HCT116 (cell line): ENCODE results near the gene BMF. TPM values are rescaled to one million over a fixed set of nuclear protein-coding genes. Genes with fewer than 3 reads are reported as not detected.

ENCODE experiments used
- ATAC-seq: fragments of 200-7000 bp; cut with Tn5 transposase; 2 replicates; pipeline ENCODE4 v1.9.1; 2020; ENCODE audit warnings: mild to moderate bottlenecking, moderate library complexity
- BruUV-seq: library from RNA; stranded (reverse); fragments of 400-500 nt; replicated peaks from 2 replicates; lab custom pipeline; 2021; lab: Mats Ljungman, UMichigan
- CTCF ChIA-PET: fragments of 300-600 bp; sonication (Branson Sonifier 250); formaldehyde crosslinking; loops from one replicate; lab custom pipeline; 2021; ENCODE audit warnings: antibody characterized with exemption; lab: Charles Lee
- POLR2A ChIA-PET: fragments of 300-600, 350-600 bp; sonication (Branson Sonifier 250); formaldehyde crosslinking; loops from one replicate; lab custom pipeline; 2021; ENCODE audit warnings: antibody characterized with exemption; lab: Charles Lee
- RAD21 ChIA-PET, 2 experiments: fragments of 300-600 bp; sonication (Branson Sonifier 250); formaldehyde crosslinking; loops; one replicate each; lab custom pipeline; 2023; ENCODE audit warnings: low total read pairs in 2 of 2; ENCODE audit not compliant: uncharacterized antibody in 2 of 2, unreplicated experiment in 2 of 2, low non-redundant PET in 1 of 2; lab: Charles Lee
- DNase-seq: peaks from one replicate; pipeline ENCODE4 v3.0.0-alpha.2; 2010; ENCODE audit warnings: low read depth, low spot score
- H2AFZ ChIP-seq: fragments of 200-600 bp; shearing (Covaris generic), sonication (generic); 2 replicates; pipeline ENCODE4 v1.6.1; 2017; ENCODE audit warnings: low read depth, mixed run types, mixed read lengths, antibody characterized with exemption, low read length; ENCODE audit not compliant: poor library complexity, severe bottlenecking
- H3K27ac ChIP-seq: 2 replicates; pipeline ENCODE4 v1.5.1; 2012; ENCODE audit warnings: low read depth, low read length
- H3K27me3 ChIP-seq: fragments of 200-600 bp; sonication (generic); 2 replicates; pipeline ENCODE4 v1.6.1; 2016; ENCODE audit warnings: mixed run types, low read length, mixed read lengths; ENCODE audit not compliant: insufficient read depth
- H3K36me3 ChIP-seq, 2 experiments: fragments of 200-500 bp in 1 of 2; fragments of 200-600 bp in 1 of 2; sonication (Bioruptor generic) in 1 of 2; sonication (generic) in 1 of 2; 2 replicates each; pipeline versions ENCODE4 v1.5.1 to v1.6.1; 2014 to 2016; ENCODE audit warnings: low read length in 2 of 2, inconsistent platforms in 1 of 2, mixed read lengths in 1 of 2, mixed run types in 1 of 2; ENCODE audit not compliant: insufficient read depth in 2 of 2, control insufficient read depth in 1 of 2
- H3K4me1 ChIP-seq, 2 experiments: fragments of 200-600 bp in 1 of 2; sonication (generic) in 1 of 2; 2 replicates each; pipeline versions ENCODE4 v1.5.1 to v1.6.1; 2012 to 2017; ENCODE audit warnings: low read length in 2 of 2, inconsistent platforms in 1 of 2, mild to moderate bottlenecking in 1 of 2, mixed read lengths in 1 of 2, mixed run types in 1 of 2, moderate library complexity in 1 of 2; ENCODE audit not compliant: insufficient read depth in 2 of 2, control insufficient read depth in 1 of 2
- H3K4me2 ChIP-seq: fragments of 200-600 bp; sonication (generic); 2 replicates; pipeline ENCODE4 v1.6.1; 2017; ENCODE audit warnings: mixed run types, low read length, mixed read lengths
- H3K4me3 ChIP-seq, 2 experiments: fragments of 200-600 bp in 1 of 2; sonication (generic) in 1 of 2; replicated peaks in 1 of 2; 2 replicates each; pipeline ENCODE4 v1.5.1; 2011 to 2016; ENCODE audit warnings: low read length in 2 of 2, control low read depth in 1 of 2, low read depth in 1 of 2, mild to moderate bottlenecking in 1 of 2, mixed read lengths in 1 of 2, mixed run types in 1 of 2
- H3K79me2 ChIP-seq: fragments of 200-600 bp; sonication (generic); 2 replicates; pipeline ENCODE4 v1.6.1; 2017; ENCODE audit warnings: mild to moderate bottlenecking, mixed run types, low read length, moderate library complexity, mixed read lengths; ENCODE audit not compliant: insufficient read depth
- H3K9ac ChIP-seq: fragments of 200-600 bp; sonication (generic); 2 replicates; pipeline ENCODE4 v1.6.1; 2016; ENCODE audit warnings: low read length, mixed read lengths
- H3K9me2 ChIP-seq: fragments of 200-600 bp; sonication (generic), shearing (Covaris generic); 2 replicates; pipeline ENCODE4 v1.6.1; 2017; ENCODE audit warnings: mixed run types, mild to moderate bottlenecking, moderate library complexity; ENCODE audit not compliant: insufficient read depth
- H3K9me3 ChIP-seq, 2 experiments: fragments of 200-500 bp in 1 of 2; fragments of 200-600 bp in 1 of 2; sonication (Bioruptor generic) in 1 of 2; sonication (generic) in 1 of 2; 2 replicates each; pipeline ENCODE4 v1.6.1; 2014 to 2017; ENCODE audit warnings: low read length in 2 of 2, mixed read lengths in 2 of 2, inconsistent platforms in 1 of 2, low read depth in 1 of 2, mild to moderate bottlenecking in 1 of 2, mixed run types in 1 of 2, moderate library complexity in 1 of 2; ENCODE audit not compliant: control insufficient read depth in 1 of 2, insufficient read depth in 1 of 2
- H4K20me1 ChIP-seq: fragments of 200-600 bp; sonication (generic), shearing (Covaris generic); 2 replicates; pipeline ENCODE4 v1.6.1; 2017; ENCODE audit warnings: mixed run types, mild to moderate bottlenecking, moderate library complexity; ENCODE audit not compliant: insufficient read depth
- CBX3 ChIP-seq: IDR thresholded peaks from 2 replicates; pipeline ENCODE4 v1.6.1; 2012; ENCODE audit warnings: low read depth
- CEBPB ChIP-seq: IDR thresholded peaks from 2 replicates; pipeline ENCODE4 v1.6.1; 2012; ENCODE audit warnings: low read depth
- EGR1 ChIP-seq: IDR thresholded peaks from 2 replicates; pipeline ENCODE4 v1.6.1; 2012; ENCODE audit warnings: low read depth
- ELF1 ChIP-seq: IDR thresholded peaks from 2 replicates; pipeline ENCODE4 v1.6.1; 2012; ENCODE audit warnings: low read depth, borderline replicate concordance
- EZH2 ChIP-seq: fragments of 200-600 bp; sonication (generic); IDR thresholded peaks from 2 replicates; pipeline ENCODE4 v1.6.1; 2017; ENCODE audit warnings: antibody characterized with exemption, mixed run types
- EZH2phosphoT487 ChIP-seq: fragments of 200-600 bp; IDR thresholded peaks from 2 replicates; pipeline ENCODE4 v1.6.1; 2018; ENCODE audit warnings: antibody characterized with exemption, borderline replicate concordance
- JUND ChIP-seq: IDR thresholded peaks from 2 replicates; pipeline ENCODE4 v1.6.1; 2012
- POLR2AphosphoS5 ChIP-seq: IDR thresholded peaks from 2 replicates; pipeline ENCODE4 v1.6.1; 2011; ENCODE audit warnings: mild to moderate bottlenecking, low read depth, low read length, moderate library complexity
- YY1 ChIP-seq: IDR thresholded peaks from 2 replicates; pipeline ENCODE4 v1.6.1; 2011; ENCODE audit warnings: low read length, low read depth, moderate library complexity, mild to moderate bottlenecking; ENCODE audit not compliant: insufficient replicate concordance; ENCODE audit errors: extremely low read depth
- ZFX ChIP-seq: fragments of 450-650 bp; IDR thresholded peaks from 2 replicates; pipeline ENCODE4 v1.6.1; 2017
- ZNF274 ChIP-seq: fragments of 200-500 bp; sonication (Bioruptor generic); IDR thresholded peaks from 2 replicates; pipeline ENCODE4 v1.6.1; 2014; ENCODE audit warnings: mild to moderate bottlenecking, low read depth, low read length, inconsistent platforms
- intact Hi-C: fragments of 100-400 bp; cut with micrococcal nuclease; formaldehyde crosslinking; loops from 2 replicates; pipeline ENCODE4 v1.10.0; 2022
- total RNA-seq: library from RNA; stranded (reverse); gene quantifications from one replicate; pipeline ENCODE4 v1.2.1, GENCODE V29; 2021; ENCODE audit not compliant: unreplicated experiment
- TF ChIP-seq, protein P1 (sequence below): IDR thresholded peaks from 2 replicates; pipeline ENCODE4 v1.6.1; 2011; ENCODE audit warnings: mild to moderate bottlenecking, low read length, moderate library complexity; ENCODE audit not compliant: insufficient replicate concordance; ENCODE audit errors: extremely low read depth
- TF ChIP-seq, protein P2 (sequence below): IDR thresholded peaks from 2 replicates; pipeline ENCODE4 v1.6.1; 2012
- TF ChIP-seq, protein P3 (sequence below): IDR thresholded peaks from 2 replicates; pipeline ENCODE4 v1.6.1; 2012; ENCODE audit warnings: low read depth
- TF ChIP-seq, protein P4 (sequence below), 3 experiments: fragments of 200-600 bp in 1 of 3; sonication (generic) in 1 of 3; IDR thresholded peaks in 2 of 3; conservative IDR thresholded peaks in 1 of 3; 2 replicates each; pipeline ENCODE4 v1.5.1; 2012 to 2017; ENCODE audit warnings: low read depth in 2 of 3, low read length in 2 of 3, antibody characterized with exemption in 1 of 3, borderline replicate concordance in 1 of 3, control low read depth in 1 of 3, mild to moderate bottlenecking in 1 of 3, mixed read lengths in 1 of 3, mixed run types in 1 of 3, moderate library complexity in 1 of 3; ENCODE audit not compliant: insufficient read depth in 1 of 3

Gene BMF
- total RNA-seq, 1 experiment from 2014 or later = 1.0 TPM

DNA sequence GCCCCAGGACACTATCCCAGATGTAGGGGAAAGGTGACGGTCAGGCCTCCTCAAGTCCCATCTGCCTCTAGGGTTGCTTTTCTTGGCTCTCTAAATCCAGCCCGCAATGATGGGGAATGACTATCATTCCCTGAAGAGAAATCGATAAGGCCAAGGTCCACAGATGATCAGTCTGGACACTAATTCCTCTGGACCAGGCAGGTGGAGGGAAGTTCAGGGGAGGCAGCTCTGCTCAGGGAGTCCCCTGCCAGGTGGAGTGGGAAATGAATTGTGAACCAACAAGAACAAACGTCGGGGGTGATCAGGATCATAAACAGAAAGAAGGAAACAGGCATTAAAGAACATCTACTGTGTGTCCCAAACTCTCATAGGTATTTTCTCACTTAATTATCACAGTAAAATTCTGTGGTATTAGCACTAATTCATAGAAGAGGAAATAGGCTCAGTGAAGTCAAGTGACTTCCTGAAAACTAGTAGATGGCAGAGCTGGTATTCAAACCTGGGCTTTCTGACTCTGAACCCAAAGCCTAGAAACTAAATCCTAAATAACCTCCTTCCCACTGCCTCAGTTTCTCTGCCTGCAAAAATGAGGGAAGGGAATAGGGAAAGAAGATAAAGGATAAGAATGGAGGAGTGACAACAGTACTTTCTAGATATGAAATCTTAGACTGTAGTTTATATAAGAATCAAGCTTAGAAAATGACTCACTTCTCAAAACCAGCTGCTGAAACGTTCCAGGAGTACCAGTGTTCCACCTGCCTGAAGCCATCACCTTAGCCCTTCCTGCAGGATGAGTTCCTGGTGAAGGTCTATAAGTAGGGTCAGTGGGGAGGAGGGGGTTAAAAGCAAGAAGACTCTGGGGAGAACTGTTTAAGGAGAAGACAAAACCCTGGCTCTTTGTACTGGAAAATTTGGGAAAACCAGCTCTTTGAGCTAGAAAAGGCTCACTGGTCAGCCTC, 7.5 kb downstream of the BMF start:
- Histone ChIP-seq H4K20me1 (no peaks in the 10 kb centered on the region), H3K4me1 (peaks cover 71 to 86% of the 10 kb centered on the region in 2 experiments), H3K79me2 (no peaks in the 10 kb centered on the region), H3K27ac (no peak overlapping the region), H3K9me2 (no peaks in the 10 kb centered on the region), H3K9me3 (no peaks in the 10 kb centered on the region), H2AFZ (no peak overlapping the region), H3K27me3 (no peaks in the 10 kb centered on the region), H3K4me2 (no peak overlapping the region), H3K9ac (no peak overlapping the region), H3K4me3 (no peak overlapping the region), H3K36me3 (no peaks in the 10 kb centered on the region)
- intact Hi-C loops = loop anchor here (10.0 kb wide), 1 partner anchor 64 kb away; the partner anchor contains the start of gene BUB1B
- no peak for DNase-seq
- RAD21 ChIA-PET = no interaction called here
- BruUV-seq = no TSS peak
- POLR2A ChIA-PET = no interaction called here
- CTCF ChIA-PET = no interaction called here
- ATAC-seq = no peak
- TF ChIP-seq, protein P1, sequence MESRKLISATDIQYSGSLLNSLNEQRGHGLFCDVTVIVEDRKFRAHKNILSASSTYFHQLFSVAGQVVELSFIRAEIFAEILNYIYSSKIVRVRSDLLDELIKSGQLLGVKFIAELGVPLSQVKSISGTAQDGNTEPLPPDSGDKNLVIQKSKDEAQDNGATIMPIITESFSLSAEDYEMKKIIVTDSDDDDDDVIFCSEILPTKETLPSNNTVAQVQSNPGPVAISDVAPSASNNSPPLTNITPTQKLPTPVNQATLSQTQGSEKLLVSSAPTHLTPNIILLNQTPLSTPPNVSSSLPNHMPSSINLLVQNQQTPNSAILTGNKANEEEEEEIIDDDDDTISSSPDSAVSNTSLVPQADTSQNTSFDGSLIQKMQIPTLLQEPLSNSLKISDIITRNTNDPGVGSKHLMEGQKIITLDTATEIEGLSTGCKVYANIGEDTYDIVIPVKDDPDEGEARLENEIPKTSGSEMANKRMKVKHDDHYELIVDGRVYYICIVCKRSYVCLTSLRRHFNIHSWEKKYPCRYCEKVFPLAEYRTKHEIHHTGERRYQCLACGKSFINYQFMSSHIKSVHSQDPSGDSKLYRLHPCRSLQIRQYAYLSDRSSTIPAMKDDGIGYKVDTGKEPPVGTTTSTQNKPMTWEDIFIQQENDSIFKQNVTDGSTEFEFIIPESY = no peak
- TF ChIP-seq JUND = no peak
- no peak for TF ChIP-seq ELF1
- no peak for TF ChIP-seq POLR2AphosphoS5
- TF ChIP-seq EGR1 = no peak
- TF ChIP-seq CEBPB = no peak
- no peak for TF ChIP-seq EZH2
- no peak for TF ChIP-seq EZH2phosphoT487
- no peak for TF ChIP-seq ZFX
- TF ChIP-seq, protein P2, sequence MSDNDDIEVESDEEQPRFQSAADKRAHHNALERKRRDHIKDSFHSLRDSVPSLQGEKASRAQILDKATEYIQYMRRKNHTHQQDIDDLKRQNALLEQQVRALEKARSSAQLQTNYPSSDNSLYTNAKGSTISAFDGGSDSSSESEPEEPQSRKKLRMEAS = no peak
- TF ChIP-seq, protein P3, sequence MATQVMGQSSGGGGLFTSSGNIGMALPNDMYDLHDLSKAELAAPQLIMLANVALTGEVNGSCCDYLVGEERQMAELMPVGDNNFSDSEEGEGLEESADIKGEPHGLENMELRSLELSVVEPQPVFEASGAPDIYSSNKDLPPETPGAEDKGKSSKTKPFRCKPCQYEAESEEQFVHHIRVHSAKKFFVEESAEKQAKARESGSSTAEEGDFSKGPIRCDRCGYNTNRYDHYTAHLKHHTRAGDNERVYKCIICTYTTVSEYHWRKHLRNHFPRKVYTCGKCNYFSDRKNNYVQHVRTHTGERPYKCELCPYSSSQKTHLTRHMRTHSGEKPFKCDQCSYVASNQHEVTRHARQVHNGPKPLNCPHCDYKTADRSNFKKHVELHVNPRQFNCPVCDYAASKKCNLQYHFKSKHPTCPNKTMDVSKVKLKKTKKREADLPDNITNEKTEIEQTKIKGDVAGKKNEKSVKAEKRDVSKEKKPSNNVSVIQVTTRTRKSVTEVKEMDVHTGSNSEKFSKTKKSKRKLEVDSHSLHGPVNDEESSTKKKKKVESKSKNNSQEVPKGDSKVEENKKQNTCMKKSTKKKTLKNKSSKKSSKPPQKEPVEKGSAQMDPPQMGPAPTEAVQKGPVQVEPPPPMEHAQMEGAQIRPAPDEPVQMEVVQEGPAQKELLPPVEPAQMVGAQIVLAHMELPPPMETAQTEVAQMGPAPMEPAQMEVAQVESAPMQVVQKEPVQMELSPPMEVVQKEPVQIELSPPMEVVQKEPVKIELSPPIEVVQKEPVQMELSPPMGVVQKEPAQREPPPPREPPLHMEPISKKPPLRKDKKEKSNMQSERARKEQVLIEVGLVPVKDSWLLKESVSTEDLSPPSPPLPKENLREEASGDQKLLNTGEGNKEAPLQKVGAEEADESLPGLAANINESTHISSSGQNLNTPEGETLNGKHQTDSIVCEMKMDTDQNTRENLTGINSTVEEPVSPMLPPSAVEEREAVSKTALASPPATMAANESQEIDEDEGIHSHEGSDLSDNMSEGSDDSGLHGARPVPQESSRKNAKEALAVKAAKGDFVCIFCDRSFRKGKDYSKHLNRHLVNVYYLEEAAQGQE = no peak
- no peak for TF ChIP-seq ZNF274
- TF ChIP-seq, protein P4, sequence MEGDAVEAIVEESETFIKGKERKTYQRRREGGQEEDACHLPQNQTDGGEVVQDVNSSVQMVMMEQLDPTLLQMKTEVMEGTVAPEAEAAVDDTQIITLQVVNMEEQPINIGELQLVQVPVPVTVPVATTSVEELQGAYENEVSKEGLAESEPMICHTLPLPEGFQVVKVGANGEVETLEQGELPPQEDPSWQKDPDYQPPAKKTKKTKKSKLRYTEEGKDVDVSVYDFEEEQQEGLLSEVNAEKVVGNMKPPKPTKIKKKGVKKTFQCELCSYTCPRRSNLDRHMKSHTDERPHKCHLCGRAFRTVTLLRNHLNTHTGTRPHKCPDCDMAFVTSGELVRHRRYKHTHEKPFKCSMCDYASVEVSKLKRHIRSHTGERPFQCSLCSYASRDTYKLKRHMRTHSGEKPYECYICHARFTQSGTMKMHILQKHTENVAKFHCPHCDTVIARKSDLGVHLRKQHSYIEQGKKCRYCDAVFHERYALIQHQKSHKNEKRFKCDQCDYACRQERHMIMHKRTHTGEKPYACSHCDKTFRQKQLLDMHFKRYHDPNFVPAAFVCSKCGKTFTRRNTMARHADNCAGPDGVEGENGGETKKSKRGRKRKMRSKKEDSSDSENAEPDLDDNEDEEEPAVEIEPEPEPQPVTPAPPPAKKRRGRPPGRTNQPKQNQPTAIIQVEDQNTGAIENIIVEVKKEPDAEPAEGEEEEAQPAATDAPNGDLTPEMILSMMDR (IDR thresholded peaks at IDR 0.05 in 2 of 3, conservative IDR thresholded peaks at IDR 0.05 in 1 of 3; ENCODE audit: borderline replicate concordance in 1 of 3, insufficient read depth in 1 of 3, low read depth in 2 of 3, low read length in 2 of 3) = no peak
- no peak for TF ChIP-seq CBX3
- no peak for TF ChIP-seq YY1
